C4-2B (cell line): ENCODE results near the gene SSBP1.

Experiments
- H3K27ac ChIP-seq: fragments of 450-650 bp; 2 replicates; pipeline ENCODE4 v1.5.1; 2017
- CTCF ChIP-seq: fragments of 450-650 bp; conservative IDR thresholded peaks from 2 replicates; pipeline ENCODE4 v1.5.1; 2017; ENCODE audit warnings: mild to moderate bottlenecking
- ZFX ChIP-seq: fragments of 450-650 bp; IDR thresholded peaks from 2 replicates; pipeline ENCODE4 v1.6.1; 2017

The SSBP1 gene

GRCh38 chr7:141704112-141704511 is 34.0 kb upstream of the SSBP1 start:
- no peak for TF ChIP-seq CTCF
- no peak for TF ChIP-seq ZFX
- H3K27ac ChIP-seq: no peak overlapping the region

- no peak for TF ChIP-seq ZFX
- TF ChIP-seq CTCF: no peak
- no peak overlapping the region for H3K27ac ChIP-seq
Measured at GRCh38 chr7:141704741-141705140, 33.4 kb upstream of the SSBP1 start.

- TF ChIP-seq CTCF: no peak
- no peak for TF ChIP-seq ZFX
- no peak overlapping the region for H3K27ac ChIP-seq
Measured at GRCh38 chr7:141706239-141707064, 31.7 kb upstream of the SSBP1 start.

GRCh38 chr7:141708351-141708750 is 29.8 kb upstream of the SSBP1 start, which contains the start of gene WEE2:
Gene WEE2 (plus strand): TSS chr7:141708353. CDS start chr7:141708759, 406 bp downstream.
- TF ChIP-seq ZFX (no peak), CTCF (no peak)
- no peak within 1 kb of the TSS for H3K27ac ChIP-seq

DNA sequence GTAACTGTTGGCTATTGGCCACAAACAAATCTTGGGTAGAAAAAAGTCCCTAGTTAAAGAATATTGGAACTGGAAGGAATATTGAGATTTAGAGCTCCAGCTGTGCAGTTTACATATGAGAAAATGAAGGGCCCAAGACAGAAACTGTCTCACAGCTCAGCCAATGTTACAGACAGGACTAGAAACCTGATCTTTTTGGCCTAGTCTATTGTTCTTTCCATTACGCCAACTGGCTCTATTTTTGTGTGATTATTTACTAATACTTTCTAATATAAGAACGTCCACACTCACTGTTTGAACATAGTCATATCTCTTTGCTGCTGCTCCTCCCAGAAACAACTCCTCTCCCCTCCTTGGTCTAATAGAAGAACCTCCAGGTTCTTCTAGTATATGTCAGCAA is 28.8 kb upstream of the SSBP1 start:
- H3K27ac ChIP-seq: no peak overlapping the region
- TF ChIP-seq ZFX: no peak
- no peak for TF ChIP-seq CTCF

- no peak for TF ChIP-seq CTCF
- TF ChIP-seq ZFX: no peak
- H3K27ac ChIP-seq: no peak overlapping the region
Measured at GRCh38 chr7:141709749-141710148, 28.4 kb upstream of the SSBP1 start.

DNA sequence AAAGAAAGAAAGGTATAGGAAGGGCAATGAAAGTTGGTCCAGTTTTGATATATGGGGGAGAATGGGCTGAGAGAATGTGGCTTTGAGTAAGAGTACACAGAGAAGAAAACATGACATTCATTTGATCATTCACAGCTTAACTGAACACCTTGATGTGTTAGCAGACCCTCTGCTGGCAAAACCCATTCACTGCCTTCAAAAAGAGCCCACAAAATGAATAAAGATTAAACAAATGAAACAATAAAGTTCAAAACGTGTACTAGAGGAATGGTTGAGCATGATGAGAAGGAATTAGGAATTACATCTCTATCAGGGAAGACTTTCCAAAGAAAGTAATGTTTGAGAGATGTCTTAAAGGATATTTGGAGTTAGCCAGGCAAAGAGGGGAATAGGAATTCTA is 27.9 kb upstream of the SSBP1 start:
- TF ChIP-seq ZFX: no peak
- no peak for TF ChIP-seq CTCF
- no peak overlapping the region for H3K27ac ChIP-seq
